ENCODE results near the gene TPD52L2. TPM values are rescaled to one million over a fixed set of nuclear protein-coding genes. Genes with fewer than 3 reads are reported as not detected.

Gene TPD52L2
- total and polyA plus RNA-seq, 8 donors = 82.6 to 116 (median 87.0) TPM

DNA sequence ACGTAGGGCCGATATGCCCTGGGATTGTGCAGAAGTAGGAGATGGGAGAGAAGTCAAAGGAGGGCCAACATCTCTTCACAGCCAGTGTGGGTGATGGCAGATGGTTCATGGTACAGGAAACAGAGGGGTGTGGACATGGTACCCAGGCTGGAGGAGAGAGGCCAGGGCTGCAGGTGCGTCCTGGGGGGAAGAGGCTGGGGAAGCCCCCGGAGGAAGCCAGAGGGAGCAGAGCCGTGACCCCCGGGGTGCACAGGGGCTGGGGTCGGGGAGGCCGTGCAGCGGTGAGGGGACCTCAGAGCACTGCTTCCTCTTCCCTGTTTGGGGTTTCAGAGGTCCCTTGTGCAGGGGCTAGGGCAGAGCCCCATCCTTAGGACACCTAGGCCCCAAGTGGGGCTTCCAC, 22.8 kb upstream of the TPD52L2 start:
- ATAC-seq (no peak), DNase-seq (no peak)
- TF ChIP-seq, protein P1, sequence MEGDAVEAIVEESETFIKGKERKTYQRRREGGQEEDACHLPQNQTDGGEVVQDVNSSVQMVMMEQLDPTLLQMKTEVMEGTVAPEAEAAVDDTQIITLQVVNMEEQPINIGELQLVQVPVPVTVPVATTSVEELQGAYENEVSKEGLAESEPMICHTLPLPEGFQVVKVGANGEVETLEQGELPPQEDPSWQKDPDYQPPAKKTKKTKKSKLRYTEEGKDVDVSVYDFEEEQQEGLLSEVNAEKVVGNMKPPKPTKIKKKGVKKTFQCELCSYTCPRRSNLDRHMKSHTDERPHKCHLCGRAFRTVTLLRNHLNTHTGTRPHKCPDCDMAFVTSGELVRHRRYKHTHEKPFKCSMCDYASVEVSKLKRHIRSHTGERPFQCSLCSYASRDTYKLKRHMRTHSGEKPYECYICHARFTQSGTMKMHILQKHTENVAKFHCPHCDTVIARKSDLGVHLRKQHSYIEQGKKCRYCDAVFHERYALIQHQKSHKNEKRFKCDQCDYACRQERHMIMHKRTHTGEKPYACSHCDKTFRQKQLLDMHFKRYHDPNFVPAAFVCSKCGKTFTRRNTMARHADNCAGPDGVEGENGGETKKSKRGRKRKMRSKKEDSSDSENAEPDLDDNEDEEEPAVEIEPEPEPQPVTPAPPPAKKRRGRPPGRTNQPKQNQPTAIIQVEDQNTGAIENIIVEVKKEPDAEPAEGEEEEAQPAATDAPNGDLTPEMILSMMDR (IDR thresholded peaks at IDR 0.05) = no peak
- no peaks in the 10 kb centered on the region for H3K9me3 ChIP-seq
- H3K27me3 ChIP-seq = peaks cover 0 to 52% of the 10 kb centered on the region in 2 donors
- H3K27ac ChIP-seq = no peak overlapping the region
- intact Hi-C loops (cut with DNase I) = no loop called here
- no peaks in the 10 kb centered on the region for H3K36me3 ChIP-seq
- H3K4me3 ChIP-seq = no peak overlapping the region
- H3K4me1 ChIP-seq = peaks cover 7 to 25% of the 10 kb centered on the region in 2 donors

GRCh38 chr20:63843222-63843621, 21.8 kb upstream of the TPD52L2 start:
- no peak for ATAC-seq
- Histone ChIP-seq H3K27ac (no peak overlapping the region), H3K27me3 (peaks cover 0 to 62% of the 10 kb centered on the region in 2 donors), H3K9me3 (no peaks in the 10 kb centered on the region), H3K36me3 (no peaks in the 10 kb centered on the region), H3K4me3 (no peak overlapping the region), H3K4me1 (peaks cover 7 to 35% of the 10 kb centered on the region in 2 donors)
- no peak for DNase-seq
- intact Hi-C loops (cut with DNase I) = no loop called here
- TF ChIP-seq, protein P1 (IDR thresholded peaks at IDR 0.05) = no peak

DNA sequence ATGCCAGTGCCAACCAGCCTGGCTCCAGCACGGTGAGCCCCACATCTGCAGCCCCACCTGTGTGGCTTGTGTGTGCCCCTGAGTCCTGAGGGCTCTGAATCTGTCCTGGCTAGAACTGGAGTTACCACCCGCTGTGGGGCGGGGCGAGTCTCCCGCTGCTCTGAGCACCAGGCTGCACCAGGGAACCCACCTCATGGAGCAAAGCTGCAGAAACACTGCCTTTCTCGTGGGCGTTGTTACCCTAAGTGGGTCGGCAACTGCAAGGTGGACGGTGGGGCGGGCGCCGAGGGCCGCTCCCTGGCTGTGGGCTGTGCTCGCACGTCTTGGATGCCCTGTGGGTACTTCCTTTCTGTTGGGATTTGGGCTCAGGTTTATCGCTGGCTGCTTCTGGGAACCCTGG, 21.3 kb upstream of the TPD52L2 start:
- H3K36me3 ChIP-seq = no peaks in the 10 kb centered on the region
- no peak for ATAC-seq
- H3K27me3 ChIP-seq = peaks cover 0 to 67% of the 10 kb centered on the region in 2 donors
- no peak for DNase-seq
- H3K4me1 ChIP-seq = peaks cover 7 to 37% of the 10 kb centered on the region in 2 donors
- intact Hi-C loops (cut with DNase I) = no loop called here
- TF ChIP-seq, protein P1 (IDR thresholded peaks at IDR 0.05) = no peak
- peak overlapping the region in 1 of 2 donors; percentile 41 for H3K27ac ChIP-seq
- no peak overlapping the region for H3K4me3 ChIP-seq
- H3K9me3 ChIP-seq = no peaks in the 10 kb centered on the region

GRCh38 chr20:63844511-63844991, 20.5 kb upstream of the TPD52L2 start:
- DNase-seq (no peak), ATAC-seq (no peak)
- Histone ChIP-seq H3K4me1 (peaks cover 7 to 37% of the 10 kb centered on the region in 2 donors), H3K9me3 (no peaks in the 10 kb centered on the region), H3K36me3 (no peaks in the 10 kb centered on the region), H3K27ac (peak overlapping the region in 1 of 2 donors; percentile 41), H3K27me3 (peaks cover 0 to 68% of the 10 kb centered on the region in 2 donors), H3K4me3 (no peak overlapping the region)
- intact Hi-C loops (cut with DNase I) = no loop called here
- TF ChIP-seq, protein P1 (IDR thresholded peaks at IDR 0.05) = no peak

DNA sequence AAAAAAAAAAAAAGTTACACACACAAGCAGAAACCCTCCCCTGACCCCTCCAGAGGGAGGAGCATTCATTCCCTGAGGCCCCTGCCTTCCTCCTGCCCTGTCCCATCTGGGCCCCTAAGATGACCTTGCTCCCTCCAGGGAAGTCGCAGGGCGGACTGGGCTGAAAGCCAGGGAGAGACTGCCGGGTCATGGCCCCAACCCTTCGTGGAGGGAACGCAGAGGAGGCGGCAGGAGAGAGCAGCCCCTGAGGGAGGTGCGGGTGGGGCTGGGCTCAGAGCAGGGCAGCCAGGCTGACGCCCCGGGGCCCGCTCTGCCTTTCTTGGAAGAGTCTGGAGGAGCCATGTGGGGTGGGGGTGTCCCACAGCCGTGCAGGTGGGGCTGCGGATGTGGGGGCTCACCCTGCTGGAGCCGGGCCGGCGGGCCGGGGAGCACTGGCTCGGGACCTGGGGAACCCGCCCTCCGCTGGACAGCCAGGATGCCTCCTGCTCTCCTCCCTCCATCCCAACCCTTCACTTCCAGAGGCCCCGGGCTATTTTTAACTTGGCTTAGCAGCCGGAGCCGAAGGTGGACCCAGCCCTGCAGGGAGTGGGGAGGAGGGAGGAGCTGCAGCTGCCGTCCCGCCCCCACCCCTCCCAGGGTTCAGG, 18.8 kb upstream of the TPD52L2 start:
- ATAC-seq = peak; percentile 54
- Histone ChIP-seq H3K4me1 (peaks cover 7 to 37% of the 10 kb centered on the region in 2 donors), H3K4me3 (no peak overlapping the region), H3K36me3 (no peaks in the 10 kb centered on the region), H3K9me3 (no peaks in the 10 kb centered on the region), H3K27ac (peak overlapping the region in 1 of 2 donors; percentile 39), H3K27me3 (peaks cover 0 to 68% of the 10 kb centered on the region in 2 donors)
- intact Hi-C loops (cut with DNase I) = no loop called here
- peak in 1 of 4 donors; percentile 68 for DNase-seq
- TF ChIP-seq, protein P1 (IDR thresholded peaks at IDR 0.05) = no peak
